HG02973 (cell line): ENCODE results near the gene SGTA.
"Not testable (repeated sequence)": the region's sequence is repeated elsewhere in the genome, so short reads cannot be mapped to it uniquely, and the experiment has no call there.

ENCODE experiments used
- ATAC-seq: cut with Tn5 transposase; IDR thresholded peaks from one replicate; pipeline ENCODE4 v1.9.1; 2021; ENCODE audit warnings: moderate library complexity; ENCODE audit not compliant: unreplicated experiment

The SGTA gene

GRCh38 chr19:2795827-2796658 is 13.0 kb upstream of the SGTA start:
- no peak for ATAC-seq

DNA sequence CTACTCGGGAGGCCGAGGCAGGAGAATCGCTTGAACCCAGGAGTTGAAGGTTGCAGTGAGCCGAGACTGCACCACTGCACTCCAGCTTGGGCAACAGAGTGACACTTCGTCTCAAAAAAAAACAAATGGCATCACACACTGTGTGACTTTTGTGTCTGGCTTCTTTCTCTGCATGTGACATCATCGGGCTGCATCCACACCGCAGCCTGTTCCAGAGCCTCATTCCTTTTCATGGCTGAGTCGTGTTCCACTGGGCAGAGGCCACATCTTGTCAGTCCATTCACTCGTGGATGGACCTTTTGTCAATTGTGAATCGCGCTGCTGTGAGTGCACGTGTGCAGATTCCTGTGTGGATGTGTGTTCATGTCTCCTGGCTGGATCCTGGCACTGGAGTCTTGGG is 10.5 kb upstream of the SGTA start:
- no peak for ATAC-seq

GRCh38 chr19:2793126-2793525 is 10.1 kb upstream of the SGTA start:
- ATAC-seq, result no peak

- ATAC-seq, result not testable (repeated sequence)
Measured at GRCh38 chr19:2792666-2793065, 9.6 kb upstream of the SGTA start.

DNA sequence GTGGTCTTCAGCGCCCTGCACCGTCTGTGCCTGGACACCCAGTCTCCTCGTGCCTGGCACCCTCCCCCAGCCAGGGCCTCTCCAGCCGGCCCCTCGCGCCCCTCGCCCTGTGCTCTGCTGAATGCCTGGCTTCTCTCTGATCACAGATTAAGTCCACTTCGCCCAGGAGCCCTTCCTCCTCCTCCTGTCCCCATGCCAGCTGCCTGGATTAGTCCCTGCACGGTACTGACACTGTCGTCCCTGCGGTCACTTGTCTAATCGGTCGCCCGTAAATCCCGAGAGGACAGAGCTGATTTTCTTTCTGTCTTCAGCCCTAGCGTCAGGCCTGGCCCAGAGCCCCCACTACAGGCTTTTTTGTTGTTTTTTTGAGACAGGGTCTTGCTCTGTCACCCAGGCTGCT is 8.8 kb upstream of the SGTA start:
- ATAC-seq, result no peak

DNA sequence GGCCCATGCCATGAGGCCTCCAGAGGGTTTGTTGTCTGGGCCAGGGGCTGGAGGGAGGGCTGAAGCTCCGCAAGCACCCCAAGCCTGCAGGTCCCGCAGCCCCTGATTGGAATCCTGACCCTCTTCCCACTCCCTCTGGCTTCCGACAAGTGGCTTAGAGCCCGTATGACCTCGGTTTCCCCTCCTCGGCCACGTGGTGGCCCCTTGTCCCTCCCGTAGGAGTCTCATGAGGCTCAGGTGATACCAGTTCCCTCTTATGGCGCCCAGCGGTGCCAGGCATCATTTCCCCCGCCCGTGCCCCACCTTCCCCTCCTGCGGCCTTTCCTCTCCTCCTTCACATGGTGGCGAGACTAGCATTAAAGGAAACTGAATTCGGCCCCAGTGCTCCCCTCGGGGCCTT is 8.4 kb upstream of the SGTA start:
- ATAC-seq, result no peak

GRCh38 chr19:2790557-2791271 is 7.6 kb upstream of the SGTA start:
- ATAC-seq, result no peak

GRCh38 chr19:2790194-2790556 is 7.1 kb upstream of the SGTA start:
- ATAC-seq, result no peak

- ATAC-seq, result no peak
Measured at GRCh38 chr19:2788237-2788636, 5.2 kb upstream of the SGTA start.

DNA sequence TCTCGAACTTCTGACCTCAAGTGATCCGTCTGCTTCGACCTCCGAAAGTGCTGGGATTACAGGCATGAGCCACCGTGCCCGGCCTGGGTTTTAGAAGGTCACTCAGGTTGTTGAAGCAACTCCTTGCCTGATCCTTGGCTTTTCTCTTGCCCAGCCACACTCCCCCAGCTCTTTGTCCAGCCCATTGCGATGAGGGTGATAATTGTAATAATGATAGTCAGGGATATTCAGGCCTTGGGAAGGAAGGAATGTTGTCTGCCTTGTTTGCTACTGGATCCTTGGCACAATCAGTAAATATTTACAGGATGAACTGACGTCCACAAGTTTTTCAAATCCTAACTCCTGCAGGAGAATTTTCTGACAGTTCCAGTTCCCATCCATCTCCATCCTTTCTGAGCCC is 4.0 kb upstream of the SGTA start:
- no peak for ATAC-seq

DNA sequence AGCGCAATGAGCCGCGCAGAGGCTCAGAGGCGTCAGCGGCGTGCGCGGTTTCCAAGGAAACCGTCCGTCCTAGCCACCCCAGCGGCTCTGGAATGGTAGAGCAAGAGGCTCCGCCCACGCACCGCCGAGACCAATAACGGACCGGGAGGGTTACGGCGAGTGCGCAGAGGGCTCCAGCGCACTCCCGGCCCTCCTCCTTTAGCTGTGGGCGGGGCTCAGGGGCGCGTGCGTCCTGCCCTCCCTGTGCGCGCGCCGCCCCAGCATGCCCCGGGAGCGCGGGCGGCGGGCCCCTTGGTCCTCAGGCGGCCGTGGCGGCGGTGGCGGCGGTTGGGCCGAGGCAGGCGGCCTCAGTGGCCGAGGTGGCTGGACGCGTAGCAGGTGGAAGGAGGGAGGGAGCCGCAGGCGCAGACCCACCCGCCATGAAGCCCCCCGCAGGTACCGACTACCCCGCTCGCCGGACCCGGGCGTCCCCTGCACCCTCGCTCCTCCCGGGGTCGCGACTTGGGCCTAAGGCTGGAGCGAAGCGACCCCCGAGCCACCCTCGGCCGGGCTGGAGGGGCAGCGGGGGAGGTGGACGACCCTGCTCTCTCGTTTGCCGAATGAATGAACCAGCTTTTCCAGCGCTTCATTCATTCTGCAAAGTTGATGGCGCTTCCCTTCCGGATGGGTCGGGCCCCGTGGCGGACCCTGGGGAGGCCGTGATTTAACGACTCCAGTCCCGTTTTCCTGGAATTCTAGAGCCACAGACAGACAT is 2.3 kb upstream of the SGTA start, which contains the start of gene THOP1:
THOP1 (plus strand) TSS at position 260 of the 754 bp plus-strand sequence; CDS start at position 420, 160 bp downstream.
- peak; percentile 58 for ATAC-seq

DNA sequence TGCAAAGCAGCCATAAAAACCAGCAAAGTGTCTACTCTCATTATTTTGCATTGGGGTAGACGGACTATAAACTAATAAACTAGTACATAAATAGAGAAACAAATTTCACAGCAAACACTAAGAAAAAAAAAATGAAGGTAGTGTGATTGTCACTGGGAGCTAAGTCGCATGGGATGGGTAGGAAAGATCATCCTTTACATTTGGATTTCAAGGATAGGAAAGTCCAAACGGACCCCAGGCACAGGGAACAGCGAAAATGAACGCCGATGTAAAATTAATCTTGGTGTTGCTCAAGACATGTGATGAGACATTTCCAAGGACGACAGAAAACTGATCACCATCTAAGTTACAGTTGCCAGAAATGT is 690 bp upstream of the SGTA start:
- no peak for ATAC-seq

DNA sequence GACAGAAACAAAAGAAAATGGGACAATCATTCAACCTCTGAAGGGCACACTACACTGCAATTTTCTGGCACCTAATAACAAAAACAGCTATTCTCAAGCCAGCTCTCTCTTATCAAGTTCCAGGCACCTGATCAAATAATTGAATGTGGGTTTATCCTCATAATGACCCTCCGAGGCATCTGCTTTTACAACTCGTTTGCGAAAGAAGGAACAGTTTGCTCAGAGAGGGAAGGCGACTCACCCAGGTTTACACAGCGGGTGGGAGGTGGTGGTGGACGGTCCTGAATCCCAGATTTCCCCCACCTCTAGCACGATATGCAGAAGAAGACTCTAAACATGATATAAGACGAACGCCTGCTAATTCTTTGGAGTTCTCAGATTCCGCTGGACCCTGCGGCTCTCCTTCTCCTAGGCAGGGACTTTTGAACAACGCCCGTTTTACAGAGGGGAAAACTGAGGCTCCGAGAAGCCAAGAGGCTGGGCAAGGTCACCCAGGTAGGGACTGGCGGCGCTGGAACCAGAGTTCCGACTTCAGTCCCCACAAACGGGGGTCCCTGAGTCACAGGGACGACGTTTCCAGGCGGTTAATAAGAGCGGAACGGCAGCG is 641 bp downstream of the SGTA start:
- no peak for ATAC-seq

- ATAC-seq, result no peak
Measured at GRCh38 chr19:2780284-2780683, 2.8 kb downstream of the SGTA start.

- ATAC-seq, result no peak
Measured at GRCh38 chr19:2779121-2779740, 3.8 kb downstream of the SGTA start.

DNA sequence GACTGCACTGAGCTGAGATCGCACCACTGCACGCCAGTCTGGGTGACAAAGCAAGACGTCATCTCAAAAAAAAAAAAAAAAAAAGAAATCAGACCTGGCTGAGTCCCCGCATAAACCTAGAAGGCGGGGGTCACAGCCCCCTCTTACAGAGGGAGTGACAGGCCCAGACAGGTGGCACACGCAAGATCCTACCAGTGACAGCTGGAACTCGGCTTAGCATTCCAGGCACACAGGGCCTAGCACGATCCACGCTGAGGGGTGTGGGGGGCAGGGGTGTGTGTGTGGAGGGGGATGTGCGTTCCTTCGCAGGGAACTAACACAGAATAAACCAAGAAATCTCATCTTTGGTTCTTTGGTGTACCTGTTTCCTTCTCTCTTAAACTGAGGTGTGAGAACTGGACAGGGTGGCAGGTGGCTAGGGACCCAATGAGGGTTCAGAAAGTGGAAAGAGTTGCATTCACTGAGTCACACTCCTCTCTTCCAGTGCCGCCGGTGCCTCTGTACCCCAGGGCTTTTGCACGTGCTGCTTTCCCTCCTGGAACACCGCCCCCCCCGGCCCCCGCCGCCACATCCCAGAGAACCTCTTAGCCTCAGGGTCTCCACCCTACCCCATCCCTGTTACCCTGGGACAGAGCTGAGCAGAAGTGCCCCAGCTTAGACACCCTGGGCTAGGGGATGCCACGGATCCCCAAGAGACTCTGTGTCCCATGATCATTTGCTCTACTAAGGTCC is 5.0 kb downstream of the SGTA start:
- ATAC-seq, result no peak

DNA sequence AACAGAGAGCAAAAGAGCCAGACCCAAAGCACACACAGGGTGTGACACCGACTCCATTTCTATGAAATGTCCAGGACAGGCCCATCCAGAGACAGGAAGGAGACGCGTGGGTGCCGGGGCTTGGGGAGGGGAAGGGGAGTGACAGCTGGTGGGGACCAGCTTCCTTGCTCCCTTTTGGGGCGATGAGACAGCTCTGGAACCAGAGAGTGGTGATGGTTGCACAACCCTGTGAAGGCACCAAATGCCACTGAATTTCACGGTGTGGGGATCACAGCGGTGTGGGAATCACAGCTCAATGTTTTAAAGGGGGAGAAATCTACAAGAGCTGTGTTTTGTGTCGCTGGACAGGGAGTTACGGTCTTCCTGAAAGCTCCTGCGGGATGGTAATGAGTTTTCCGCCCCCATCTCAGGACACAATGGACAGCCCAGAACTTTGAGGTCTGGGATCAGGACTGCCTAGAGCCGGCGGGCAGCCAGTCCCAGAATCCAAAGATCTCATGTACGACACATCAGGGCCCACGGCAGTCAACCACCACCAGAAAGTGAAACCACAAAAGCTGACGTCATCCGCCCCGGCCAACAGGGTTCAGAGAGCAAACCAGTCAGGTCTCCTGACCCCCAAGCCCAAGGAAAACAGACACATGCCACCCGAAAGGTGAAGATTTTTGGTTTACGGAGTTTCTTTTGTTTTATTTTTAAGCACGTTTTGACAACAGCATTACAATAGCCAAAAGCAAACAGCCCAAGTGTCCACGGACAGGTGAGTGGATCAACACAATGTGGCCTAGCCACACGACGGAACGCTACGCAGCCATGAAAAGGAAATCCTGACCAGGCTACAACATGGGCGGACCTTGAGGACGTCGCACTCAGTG is 7.3 kb downstream of the SGTA start:
- ATAC-seq, result no peak

DNA sequence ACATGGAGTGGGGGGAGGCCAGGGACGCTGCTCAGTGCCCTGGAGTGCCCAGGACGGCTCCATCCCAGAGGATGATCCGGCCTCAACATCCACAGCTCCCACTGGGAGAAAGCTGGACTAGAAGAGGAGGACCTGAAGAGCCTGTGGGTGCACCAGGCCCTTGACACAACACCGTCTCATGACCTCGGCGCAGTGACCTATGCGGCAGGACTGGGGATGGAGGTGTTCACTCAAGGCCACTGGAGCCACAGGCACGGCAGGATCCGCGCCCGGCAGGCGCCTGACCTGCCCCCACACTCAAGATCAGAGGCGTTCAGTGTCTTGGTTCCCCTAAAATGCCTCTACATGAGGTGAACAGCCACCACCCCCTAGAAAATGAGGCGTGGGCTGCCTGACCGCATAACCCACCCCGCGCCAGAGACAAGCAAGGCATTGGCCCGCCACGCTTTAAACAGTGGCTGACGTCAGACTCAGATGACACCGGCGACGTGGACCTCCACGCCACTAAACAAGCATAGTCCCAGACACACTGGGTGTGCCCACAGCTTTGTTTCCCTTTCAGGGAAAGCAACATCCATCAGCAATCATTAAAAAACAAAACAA is 8.0 kb downstream of the SGTA start:
- ATAC-seq, result no peak
